Activated CD4-positive, alpha-beta memory T cell treated with anti-CD3 and anti-CD28 coated beads for 36 hours (primary cell): ENCODE data around the gene CAMKK1. TPM values are rescaled to one million over a fixed set of nuclear protein-coding genes. Genes with fewer than 3 reads are reported as not detected.

Experiments
- CTCF ChIA-PET: fragments of 350-600 bp; sonication (Branson Sonifier 250); formaldehyde crosslinking; loops from one replicate; lab custom pipeline; 2021; ENCODE audit warnings: antibody characterized with exemption, inconsistent platforms; lab: Charles Lee
- POLR2A ChIA-PET: fragments of 350-600 bp; sonication (Branson Sonifier 250); formaldehyde crosslinking; loops from one replicate; lab custom pipeline; 2021; ENCODE audit warnings: antibody characterized with exemption; lab: Charles Lee
- DNase-seq: peaks from one replicate; pipeline ENCODE4 v3.0.0-alpha.2; 2020
- H3K27ac Mint-ChIP-seq: one replicate; pipeline ENCODE4 v1.8.0; 2021; ENCODE audit warnings: mixed read lengths
- H3K27me3 Mint-ChIP-seq: one replicate; pipeline ENCODE4 v1.8.0; 2021; ENCODE audit warnings: mixed read lengths
- H3K36me3 Mint-ChIP-seq: one replicate; pipeline ENCODE4 v1.8.0; 2021; ENCODE audit warnings: mixed read lengths
- H3K4me1 Mint-ChIP-seq: one replicate; pipeline ENCODE4 v1.8.0; 2021; ENCODE audit warnings: low read depth, mixed read lengths
- H3K4me3 Mint-ChIP-seq: one replicate; pipeline ENCODE4 v1.8.0; 2021; ENCODE audit warnings: mild to moderate bottlenecking, mixed read lengths
- H3K9me3 Mint-ChIP-seq: one replicate; pipeline ENCODE4 v1.8.0; 2021; ENCODE audit warnings: mixed read lengths
- intact Hi-C: fragments of 100-400 bp; cut with micrococcal nuclease; formaldehyde crosslinking; loops from one replicate; pipeline ENCODE4 v1.15.1; 2023
- total RNA-seq, 2 experiments: library from RNA; stranded (reverse); gene quantifications; one replicate each; pipeline ENCODE4 v1.2.3, GENCODE V29; 2021

CAMKK1 gene
- total RNA-seq, 2 experiments from 2014 or later = 3.3 to 3.9 TPM

GRCh38 chr17:3894188-3894587, 1.3 kb upstream of the CAMKK1 start:
- intact Hi-C loops = no loop called here
- POLR2A ChIA-PET = no interaction called here
- H3K9me3 Mint-ChIP-seq = no peaks in the 10 kb centered on the region
- CTCF ChIA-PET = interaction anchor here (1.2 to 3.4 kb wide), 4 partner anchors 20 to 71 kb away, joined by 3 to 30 read pairs (median 15); partner anchors contain the start of gene NCBP3
- peak overlapping the region; percentile 74 for H3K4me3 Mint-ChIP-seq
- no peak for DNase-seq
- no peaks in the 10 kb centered on the region for H3K36me3 Mint-ChIP-seq
- no peak overlapping the region for H3K27ac Mint-ChIP-seq
- H3K4me1 Mint-ChIP-seq = peaks cover 27% of the 10 kb centered on the region
- no peaks in the 10 kb centered on the region for H3K27me3 Mint-ChIP-seq

- Mint-ChIP-seq H3K4me3 (peak overlapping the region; percentile 74), H3K9me3 (no peaks in the 10 kb centered on the region), H3K36me3 (no peaks in the 10 kb centered on the region), H3K27ac (peak overlapping the region; percentile 46), H3K4me1 (peaks cover 27% of the 10 kb centered on the region), H3K27me3 (no peaks in the 10 kb centered on the region)
- no peak for DNase-seq
- ChIA-PET CTCF (interaction anchor here (1.2 to 3.4 kb wide), 5 partner anchors 18 to 72 kb away, joined by 3 to 30 read pairs (median 8); partner anchors contain the start of gene NCBP3), POLR2A (no interaction called here)
- intact Hi-C loops = loop anchor here (1.0 kb wide), 1 partner anchor 48 kb away; no protein-coding TSS in a partner anchor
Observed at GRCh38 chr17:3893720-3894116, 865 bp upstream of the CAMKK1 start.

- CTCF ChIA-PET = interaction anchor here (0.9 to 3.4 kb wide), 4 partner anchors 19 to 48 kb away, joined by 3 to 30 read pairs (median 13); partner anchors contain the start of gene NCBP3
- POLR2A ChIA-PET = no interaction called here
- peak; percentile 77 for DNase-seq
- Mint-ChIP-seq H3K4me3 (peak overlapping the region; percentile 61), H3K27me3 (no peaks in the 10 kb centered on the region), H3K27ac (no peak overlapping the region), H3K36me3 (no peaks in the 10 kb centered on the region), H3K4me1 (peaks cover 32% of the 10 kb centered on the region), H3K9me3 (no peaks in the 10 kb centered on the region)
- intact Hi-C loops = no loop called here
Observed at GRCh38 chr17:3892095-3892998, 506 bp downstream of the CAMKK1 start.

GRCh38 chr17:3891626-3892094, 1.2 kb downstream of the CAMKK1 start:
- H3K9me3 Mint-ChIP-seq = no peaks in the 10 kb centered on the region
- ChIA-PET POLR2A (no interaction called here), CTCF (interaction anchor here (2.1 to 3.4 kb wide), 2 partner anchors 45 to 47 kb away, joined by 10 to 22 read pairs; partner anchors contain the start of gene NCBP3)
- H3K27ac Mint-ChIP-seq = no peak overlapping the region
- intact Hi-C loops = no loop called here
- H3K36me3 Mint-ChIP-seq = no peaks in the 10 kb centered on the region
- H3K4me1 Mint-ChIP-seq = peaks cover 39% of the 10 kb centered on the region
- no peaks in the 10 kb centered on the region for H3K27me3 Mint-ChIP-seq
- DNase-seq = no peak
- H3K4me3 Mint-ChIP-seq = peak overlapping the region; percentile 34

GRCh38 chr17:3890878-3891219, 2.0 kb downstream of the CAMKK1 start:
- intact Hi-C loops = no loop called here
- H3K9me3 Mint-ChIP-seq = no peaks in the 10 kb centered on the region
- H3K27ac Mint-ChIP-seq = no peak overlapping the region
- ChIA-PET CTCF (interaction anchor here (1.5 to 2.1 kb wide), 2 partner anchors 45 to 47 kb away, joined by 3 to 10 read pairs; partner anchors contain the start of gene NCBP3), POLR2A (no interaction called here)
- no peaks in the 10 kb centered on the region for H3K27me3 Mint-ChIP-seq
- no peak for DNase-seq
- peaks cover 44% of the 10 kb centered on the region for H3K4me1 Mint-ChIP-seq
- no peaks in the 10 kb centered on the region for H3K36me3 Mint-ChIP-seq
- H3K4me3 Mint-ChIP-seq = no peak overlapping the region

- no peaks in the 10 kb centered on the region for H3K27me3 Mint-ChIP-seq
- H3K4me3 Mint-ChIP-seq = no peak overlapping the region
- H3K9me3 Mint-ChIP-seq = no peaks in the 10 kb centered on the region
- H3K4me1 Mint-ChIP-seq = peaks cover 44% of the 10 kb centered on the region
- POLR2A ChIA-PET = no interaction called here
- H3K27ac Mint-ChIP-seq = no peak overlapping the region
- CTCF ChIA-PET = interaction anchor here (1.2 to 2.1 kb wide), 3 partner anchors 27 to 46 kb away, joined by 3 to 10 read pairs (median 5); partner anchors contain the start of gene NCBP3
- H3K36me3 Mint-ChIP-seq = no peaks in the 10 kb centered on the region
- DNase-seq = peak; percentile 43
- intact Hi-C loops = no loop called here
Observed at GRCh38 chr17:3890082-3890877, 2.6 kb downstream of the CAMKK1 start.

- H3K36me3 Mint-ChIP-seq = no peaks in the 10 kb centered on the region
- no peak for DNase-seq
- CTCF ChIA-PET = interaction anchor here (1.2 to 2.1 kb wide), 3 partner anchors 26 to 46 kb away, joined by 3 to 10 read pairs (median 5); partner anchors contain the start of gene NCBP3
- no peaks in the 10 kb centered on the region for H3K9me3 Mint-ChIP-seq
- H3K27ac Mint-ChIP-seq = no peak overlapping the region
- no peaks in the 10 kb centered on the region for H3K27me3 Mint-ChIP-seq
- POLR2A ChIA-PET = no interaction called here
- peaks cover 44% of the 10 kb centered on the region for H3K4me1 Mint-ChIP-seq
- intact Hi-C loops = no loop called here
- H3K4me3 Mint-ChIP-seq = no peak overlapping the region
Observed at GRCh38 chr17:3889325-3890012, 3.4 kb downstream of the CAMKK1 start.

- no peaks in the 10 kb centered on the region for H3K27me3 Mint-ChIP-seq
- H3K27ac Mint-ChIP-seq = no peak overlapping the region
- H3K9me3 Mint-ChIP-seq = no peaks in the 10 kb centered on the region
- ChIA-PET CTCF (no interaction called here), POLR2A (no interaction called here)
- no peak for DNase-seq
- H3K4me3 Mint-ChIP-seq = no peak overlapping the region
- intact Hi-C loops = no loop called here
- no peaks in the 10 kb centered on the region for H3K36me3 Mint-ChIP-seq
- H3K4me1 Mint-ChIP-seq = peaks cover 38% of the 10 kb centered on the region
Observed at GRCh38 chr17:3888343-3889171, 4.3 kb downstream of the CAMKK1 start.

- no peaks in the 10 kb centered on the region for H3K36me3 Mint-ChIP-seq
- no peaks in the 10 kb centered on the region for H3K27me3 Mint-ChIP-seq
- peaks cover 35% of the 10 kb centered on the region for H3K4me1 Mint-ChIP-seq
- intact Hi-C loops = no loop called here
- ChIA-PET POLR2A (no interaction called here), CTCF (no interaction called here)
- no peak overlapping the region for H3K27ac Mint-ChIP-seq
- H3K4me3 Mint-ChIP-seq = no peak overlapping the region
- H3K9me3 Mint-ChIP-seq = no peaks in the 10 kb centered on the region
- DNase-seq = no peak
Observed at GRCh38 chr17:3887804-3888203, 5.0 kb downstream of the CAMKK1 start.

- Mint-ChIP-seq H3K27ac (peak overlapping the region; percentile 47), H3K27me3 (no peaks in the 10 kb centered on the region), H3K4me3 (no peak overlapping the region), H3K36me3 (no peaks in the 10 kb centered on the region), H3K4me1 (peaks cover 35% of the 10 kb centered on the region), H3K9me3 (no peaks in the 10 kb centered on the region)
- intact Hi-C loops = no loop called here
- DNase-seq = no peak
- POLR2A ChIA-PET = no interaction called here
- CTCF ChIA-PET = no interaction called here
Observed at GRCh38 chr17:3887394-3887793, 5.5 kb downstream of the CAMKK1 start.

GRCh38 chr17:3886776-3887175, 6.1 kb downstream of the CAMKK1 start:
- Mint-ChIP-seq H3K9me3 (no peaks in the 10 kb centered on the region), H3K27ac (peak overlapping the region; percentile 47), H3K4me3 (no peak overlapping the region), H3K36me3 (no peaks in the 10 kb centered on the region), H3K4me1 (peaks cover 31% of the 10 kb centered on the region), H3K27me3 (no peaks in the 10 kb centered on the region)
- intact Hi-C loops = no loop called here
- DNase-seq = peak; percentile 22
- ChIA-PET CTCF (no interaction called here), POLR2A (no interaction called here)
